ENCODE data around the gene CAPRIN1. TPM values are rescaled to one million over a fixed set of nuclear protein-coding genes. Genes with fewer than 3 reads are reported as not detected.

Gene CAPRIN1
- total and polyA plus RNA-seq, 8 donors: 196 to 263 (median 250) TPM

- H3K27ac ChIP-seq: no peak overlapping the region
- no peaks in the 10 kb centered on the region for H3K9me3 ChIP-seq
- intact Hi-C loops (cut with DNase I): no loop called here
- DNase-seq (peak in 1 of 4 donors; percentile 28), ATAC-seq (no peak)
- no peak overlapping the region for H3K4me3 ChIP-seq
- peaks cover 3 to 100% of the 10 kb centered on the region in 2 donors for H3K36me3 ChIP-seq
- H3K27me3 ChIP-seq: no peaks in the 10 kb centered on the region
- H3K4me1 ChIP-seq: no peaks in the 10 kb centered on the region
- TF ChIP-seq CTCF (IDR thresholded peaks at IDR 0.05): no peak
Measured at GRCh38 chr11:34139346-34139745, 87.8 kb downstream of the CAPRIN1 start.

- intact Hi-C loops (cut with DNase I): no loop called here
- Histone ChIP-seq H3K27me3 (no peaks in the 10 kb centered on the region), H3K4me3 (no peak overlapping the region), H3K9me3 (no peaks in the 10 kb centered on the region), H3K27ac (no peak overlapping the region), H3K4me1 (no peaks in the 10 kb centered on the region), H3K36me3 (peaks cover 3 to 100% of the 10 kb centered on the region in 2 donors)
- DNase-seq (peak in 1 of 4 donors; percentile 56), ATAC-seq (no peak)
- no peak for TF ChIP-seq CTCF (IDR thresholded peaks at IDR 0.05)
Measured at GRCh38 chr11:34140149-34140548, 88.6 kb downstream of the CAPRIN1 start.

- intact Hi-C loops (cut with DNase I): no loop called here
- no peaks in the 10 kb centered on the region for H3K4me1 ChIP-seq
- H3K9me3 ChIP-seq: no peaks in the 10 kb centered on the region
- peaks cover 0 to 100% of the 10 kb centered on the region in 2 donors for H3K36me3 ChIP-seq
- no peak overlapping the region for H3K4me3 ChIP-seq
- DNase-seq (peak in 1 of 4 donors; percentile 36), ATAC-seq (no peak)
- H3K27ac ChIP-seq: no peak overlapping the region
- no peak for TF ChIP-seq CTCF (IDR thresholded peaks at IDR 0.05)
- no peaks in the 10 kb centered on the region for H3K27me3 ChIP-seq
Measured at GRCh38 chr11:34143048-34143447, 91.5 kb downstream of the CAPRIN1 start.

GRCh38 chr11:34145073-34145472, 93.5 kb downstream of the CAPRIN1 start:
- Histone ChIP-seq H3K9me3 (no peaks in the 10 kb centered on the region), H3K4me1 (no peaks in the 10 kb centered on the region), H3K36me3 (peaks cover 0 to 100% of the 10 kb centered on the region in 2 donors), H3K27me3 (no peaks in the 10 kb centered on the region), H3K27ac (no peak overlapping the region), H3K4me3 (no peak overlapping the region)
- intact Hi-C loops (cut with DNase I): no loop called here
- TF ChIP-seq CTCF (IDR thresholded peaks at IDR 0.05): no peak
- peak in 1 of 4 donors; percentile 17 for DNase-seq
- ATAC-seq: no peak

- Histone ChIP-seq H3K9me3 (no peaks in the 10 kb centered on the region), H3K36me3 (peaks cover 0 to 100% of the 10 kb centered on the region in 2 donors), H3K27me3 (no peaks in the 10 kb centered on the region), H3K27ac (no peak overlapping the region), H3K4me3 (no peak overlapping the region), H3K4me1 (no peaks in the 10 kb centered on the region)
- ATAC-seq (no peak), DNase-seq (peak in 1 of 4 donors; percentile 34)
- no peak for TF ChIP-seq CTCF (IDR thresholded peaks at IDR 0.05)
- intact Hi-C loops (cut with DNase I): no loop called here
Measured at GRCh38 chr11:34145847-34146381, 94.4 kb downstream of the CAPRIN1 start.

Measured in left lung (tissue), 10 donors.